CD4-positive, CD25-positive, alpha-beta regulatory T cell (primary cell): Measurements from ENCODE around the gene PPT1. TPM values are rescaled to one million over a fixed set of nuclear protein-coding genes. Genes with fewer than 3 reads are reported as not detected.

Experiments used
- ATAC-seq, 2 donors: fragments of 150-1000 bp; cut with Tn5 transposase; one replicate each; pipeline ENCODE4 v1.10.0; 2021; ENCODE audit warnings: low read depth in 2 of 2, moderate number of reproducible peaks in 2 of 2, moderate library complexity in 1 of 2
- DNase-seq, 3 donors: peaks; one replicate each; pipeline versions ENCODE4 v3.0.0 to v3.0.0-alpha.2; 2012 to 2022; ENCODE audit warnings: mixed read lengths in 1 of 3
- H3K27ac ChIP-seq: one replicate; pipeline ENCODE4 v1.7.0; 2013; ENCODE audit warnings: mild to moderate bottlenecking, low read length; ENCODE audit not compliant: insufficient read depth, poor library complexity, severe bottlenecking
- H3K27me3 ChIP-seq: one replicate; pipeline ENCODE4 v1.7.0; 2013; ENCODE audit warnings: low read length; ENCODE audit not compliant: control insufficient read depth, insufficient read depth
- H3K36me3 ChIP-seq: one replicate; pipeline ENCODE4 v1.7.0; 2013; ENCODE audit warnings: mild to moderate bottlenecking, low read length, moderate library complexity; ENCODE audit not compliant: control insufficient read depth, insufficient read depth
- H3K4me1 ChIP-seq: 2 replicates; pipeline ENCODE4 v1.7.0; 2013; ENCODE audit warnings: mild to moderate bottlenecking, low read length; ENCODE audit not compliant: insufficient read depth, control insufficient read depth, poor library complexity, severe bottlenecking
- H3K4me3 ChIP-seq: one replicate; pipeline ENCODE4 v1.7.0; 2013; ENCODE audit warnings: low read depth, mild to moderate bottlenecking, low read length, moderate library complexity
- H3K9me3 ChIP-seq, 2 experiments: 1 replicate in 1 of 2; 2 replicates in 1 of 2; pipeline ENCODE4 v1.7.0; 2013; ENCODE audit warnings: low read length in 2 of 2, mild to moderate bottlenecking in 1 of 2, moderate library complexity in 1 of 2; ENCODE audit not compliant: control insufficient read depth in 2 of 2
- H3K27ac Mint-ChIP-seq, 3 donors: one replicate each; pipeline ENCODE4 v1.8.0; 2020 to 2022; ENCODE audit warnings: mild to moderate bottlenecking in 3 of 3, mixed read lengths in 3 of 3, moderate library complexity in 2 of 3
- H3K27me3 Mint-ChIP-seq: one replicate; pipeline ENCODE4 v1.8.0; 2022; ENCODE audit warnings: mild to moderate bottlenecking, mixed read lengths
- H3K36me3 Mint-ChIP-seq: one replicate; pipeline ENCODE4 v1.8.0; 2020; ENCODE audit warnings: mixed read lengths
- H3K4me1 Mint-ChIP-seq, 4 donors: one replicate each; pipeline ENCODE4 v1.8.0; 2020 to 2022; ENCODE audit warnings: mixed read lengths in 4 of 4, mild to moderate bottlenecking in 1 of 4
- H3K4me3 Mint-ChIP-seq, 4 donors: one replicate each; pipeline ENCODE4 v1.8.0; 2020 to 2022; ENCODE audit warnings: mild to moderate bottlenecking in 4 of 4, mixed read lengths in 4 of 4, moderate library complexity in 3 of 4
- H3K9me3 Mint-ChIP-seq, 7 donors: one replicate each; pipeline ENCODE4 v1.8.0; 2020 to 2022; ENCODE audit warnings: mixed read lengths in 7 of 7, mild to moderate bottlenecking in 3 of 7, moderate library complexity in 2 of 7
- polyA plus RNA-seq, 4 donors: library from polyadenylated mRNA; unstranded; fragments of 300-500 nt; fragmentation: Illumina TruSeq; gene quantifications; one replicate each; pipeline ENCODE4 v1.2.3, GENCODE V29; 2021
- total RNA-seq: library from RNA; stranded (reverse); gene quantifications from one replicate; pipeline ENCODE4 v1.2.3, GENCODE V29; 2022

The PPT1 gene
- total and polyA plus RNA-seq, 5 donors from 2014 or later, result 44.2 to 219 (median 198) TPM

GRCh38 chr1:40105028-40105427 lies 8.0 kb upstream of the PPT1 start:
- ATAC-seq (no peak), DNase-seq (no peak)
- Histone ChIP-seq H3K4me1 (no peaks in the 10 kb centered on the region), H3K4me3 (no peak overlapping the region), H3K36me3 (no peaks in the 10 kb centered on the region), H3K27ac (no peak overlapping the region), H3K9me3 (peaks cover 10 to 22% of the 10 kb centered on the region in 2 experiments), H3K27me3 (peaks cover 8% of the 10 kb centered on the region)
- peaks cover 46% of the 10 kb centered on the region for H3K27me3 Mint-ChIP-seq
- peaks cover 0 to 19% (median 6%) of the 10 kb centered on the region in 7 donors for H3K9me3 Mint-ChIP-seq
- H3K4me1 Mint-ChIP-seq, result no peaks in the 10 kb centered on the region
- no peak overlapping the region for H3K4me3 Mint-ChIP-seq
- no peaks in the 10 kb centered on the region for H3K36me3 Mint-ChIP-seq
- H3K27ac Mint-ChIP-seq, result no peak overlapping the region

GRCh38 chr1:40102896-40103295 lies 5.8 kb upstream of the PPT1 start:
- H3K4me1 ChIP-seq, result peaks cover under 1% of the 10 kb centered on the region
- H3K27me3 ChIP-seq, result peaks cover 4% of the 10 kb centered on the region
- H3K27ac ChIP-seq, result no peak overlapping the region
- ATAC-seq (no peak), DNase-seq (no peak)
- no peak overlapping the region for H3K4me3 ChIP-seq
- Mint-ChIP-seq H3K36me3 (no peaks in the 10 kb centered on the region), H3K27me3 (peaks cover 42% of the 10 kb centered on the region), H3K9me3 (peaks cover 0 to 8% (median 0%) of the 10 kb centered on the region in 7 donors), H3K4me1 (no peaks in the 10 kb centered on the region), H3K4me3 (no peak overlapping the region), H3K27ac (no peak overlapping the region)
- H3K36me3 ChIP-seq, result no peaks in the 10 kb centered on the region
- peaks cover 3 to 14% of the 10 kb centered on the region in 2 experiments for H3K9me3 ChIP-seq

GRCh38 chr1:40102038-40102437 lies 5.0 kb upstream of the PPT1 start:
- Mint-ChIP-seq H3K27ac (no peak overlapping the region), H3K4me3 (no peak overlapping the region), H3K4me1 (peaks cover 4 to 7% (median 5%) of the 10 kb centered on the region in 4 donors), H3K36me3 (no peaks in the 10 kb centered on the region), H3K9me3 (peaks cover 0 to 8% (median 0%) of the 10 kb centered on the region in 7 donors), H3K27me3 (peaks cover 34% of the 10 kb centered on the region)
- DNase-seq (no peak), ATAC-seq (no peak)
- H3K9me3 ChIP-seq, result peaks cover 3 to 14% of the 10 kb centered on the region in 2 experiments
- no peak overlapping the region for H3K4me3 ChIP-seq
- no peak overlapping the region for H3K27ac ChIP-seq
- no peaks in the 10 kb centered on the region for H3K36me3 ChIP-seq
- peaks cover 7% of the 10 kb centered on the region for H3K4me1 ChIP-seq
- H3K27me3 ChIP-seq, result peaks cover 4% of the 10 kb centered on the region

GRCh38 chr1:40096646-40096976 lies 441 bp downstream of the PPT1 start:
- peak; percentile 6 to 7 for ATAC-seq
- no peaks in the 10 kb centered on the region for H3K9me3 Mint-ChIP-seq
- H3K27ac Mint-ChIP-seq, result peak overlapping the region; percentile 50 to 96 (median 94)
- no peak for DNase-seq
- H3K27me3 Mint-ChIP-seq, result peaks cover 16% of the 10 kb centered on the region
- Histone ChIP-seq H3K27me3 (peaks cover under 1% of the 10 kb centered on the region), H3K27ac (peak overlapping the region; percentile 68), H3K36me3 (peaks cover 17% of the 10 kb centered on the region), H3K9me3 (no peaks in the 10 kb centered on the region), H3K4me1 (peaks cover 22% of the 10 kb centered on the region), H3K4me3 (peak overlapping the region; percentile 84)
- H3K4me1 Mint-ChIP-seq, result peaks cover 18 to 41% (median 31%) of the 10 kb centered on the region in 4 donors
- H3K36me3 Mint-ChIP-seq, result peaks cover 11% of the 10 kb centered on the region
- peak overlapping the region; percentile 96 to 98 (median 96) for H3K4me3 Mint-ChIP-seq

GRCh38 chr1:40095806-40096205 lies 1.2 kb downstream of the PPT1 start:
- Histone ChIP-seq H3K27me3 (no peaks in the 10 kb centered on the region), H3K36me3 (peaks cover 23% of the 10 kb centered on the region), H3K4me1 (peaks cover 22% of the 10 kb centered on the region), H3K4me3 (peak overlapping the region; percentile 84), H3K9me3 (no peaks in the 10 kb centered on the region), H3K27ac (no peak overlapping the region)
- ATAC-seq (no peak), DNase-seq (no peak)
- Mint-ChIP-seq H3K36me3 (peaks cover 17% of the 10 kb centered on the region), H3K4me3 (peak overlapping the region; percentile 11 to 70 (median 38)), H3K27ac (peak overlapping the region in 2 of 3 donors; percentile 17 to 94), H3K27me3 (peaks cover 10% of the 10 kb centered on the region), H3K4me1 (peaks cover 18 to 41% (median 31%) of the 10 kb centered on the region in 4 donors), H3K9me3 (no peaks in the 10 kb centered on the region)

GRCh38 chr1:40094466-40095110 lies 2.5 kb downstream of the PPT1 start:
- no peak overlapping the region for H3K27ac ChIP-seq
- no peaks in the 10 kb centered on the region for H3K9me3 ChIP-seq
- Mint-ChIP-seq H3K4me1 (peaks cover 18 to 41% (median 31%) of the 10 kb centered on the region in 4 donors), H3K27me3 (peaks cover under 1% of the 10 kb centered on the region), H3K36me3 (peaks cover 27% of the 10 kb centered on the region), H3K27ac (no peak overlapping the region), H3K9me3 (no peaks in the 10 kb centered on the region), H3K4me3 (peak overlapping the region in 2 of 4 donors; percentile 11 to 29)
- H3K4me1 ChIP-seq, result peaks cover 22% of the 10 kb centered on the region
- DNase-seq, result no peak
- H3K4me3 ChIP-seq, result no peak overlapping the region
- no peaks in the 10 kb centered on the region for H3K27me3 ChIP-seq
- H3K36me3 ChIP-seq, result peaks cover 34% of the 10 kb centered on the region
- ATAC-seq, result no peak

- no peaks in the 10 kb centered on the region for H3K27me3 ChIP-seq
- H3K36me3 ChIP-seq, result peaks cover 50% of the 10 kb centered on the region
- H3K27me3 Mint-ChIP-seq, result no peaks in the 10 kb centered on the region
- no peaks in the 10 kb centered on the region for H3K9me3 ChIP-seq
- peak overlapping the region in 1 of 4 donors; percentile 51 for H3K4me3 Mint-ChIP-seq
- H3K27ac ChIP-seq, result no peak overlapping the region
- peaks cover 36% of the 10 kb centered on the region for H3K36me3 Mint-ChIP-seq
- no peak overlapping the region for H3K4me3 ChIP-seq
- H3K27ac Mint-ChIP-seq, result peak overlapping the region in 1 of 3 donors; percentile 1
- ATAC-seq (no peak), DNase-seq (no peak)
- peaks cover 18 to 41% (median 31%) of the 10 kb centered on the region in 4 donors for H3K4me1 Mint-ChIP-seq
- no peaks in the 10 kb centered on the region for H3K9me3 Mint-ChIP-seq
- H3K4me1 ChIP-seq, result peaks cover 22% of the 10 kb centered on the region
These were observed 4.1 kb downstream of the PPT1 start for GRCh38 chr1:40092706-40093639.
